ENCODE measurements around the gene ZNF532. TPM values are rescaled to one million over a fixed set of nuclear protein-coding genes. Genes with fewer than 3 reads are reported as not detected.
"Not testable (repeated sequence)": the region's sequence is repeated elsewhere in the genome, so short reads cannot be mapped to it uniquely, and the experiment has no call there.

Gene ZNF532
- polyA plus RNA-seq, 1 donor = 69.8 TPM

GRCh38 chr18:58901783-58902182, 37.1 kb downstream of the ZNF532 start:
- DNase-seq = no peak

- no peak for DNase-seq
Measured at GRCh38 chr18:58902961-58903360, 38.3 kb downstream of the ZNF532 start.

- no peak for DNase-seq
Measured at GRCh38 chr18:58903533-58903932, 38.9 kb downstream of the ZNF532 start.

- DNase-seq = no peak
Measured at GRCh38 chr18:58905777-58906428, 41.2 kb downstream of the ZNF532 start.

- DNase-seq = no peak
Measured at GRCh38 chr18:58908006-58908405, 43.3 kb downstream of the ZNF532 start.

- DNase-seq = no peak
Measured at GRCh38 chr18:58909521-58909920, 44.8 kb downstream of the ZNF532 start.

- DNase-seq = no peak
Measured at GRCh38 chr18:58911241-58911640, 46.6 kb downstream of the ZNF532 start.

GRCh38 chr18:58911766-58912165, 47.1 kb downstream of the ZNF532 start:
- DNase-seq = peak; percentile 69

- no peak for DNase-seq
Measured at GRCh38 chr18:58915006-58915799, 50.5 kb downstream of the ZNF532 start.

GRCh38 chr18:58915995-58916394, 51.3 kb downstream of the ZNF532 start:
- no peak for DNase-seq

GRCh38 chr18:58919934-58920333, 55.3 kb downstream of the ZNF532 start:
- not testable (repeated sequence) for DNase-seq

GRCh38 chr18:58922995-58923394, 58.3 kb downstream of the ZNF532 start:
- DNase-seq = no peak

- DNase-seq = no peak
Measured at GRCh38 chr18:58924473-58924872, 59.8 kb downstream of the ZNF532 start.

GRCh38 chr18:58927659-58928058, 63.0 kb downstream of the ZNF532 start:
- no peak for DNase-seq

- no peak for DNase-seq
Measured at GRCh38 chr18:58928386-58928785, 63.7 kb downstream of the ZNF532 start.

- DNase-seq = no peak
Measured at GRCh38 chr18:58929206-58929605, 64.5 kb downstream of the ZNF532 start.

GRCh38 chr18:58934356-58934755, 69.7 kb downstream of the ZNF532 start:
- DNase-seq = no peak

- no peak for DNase-seq
Measured at GRCh38 chr18:58934933-58935577, 70.4 kb downstream of the ZNF532 start.

- DNase-seq = no peak
Measured at GRCh38 chr18:58937071-58937886, 72.6 kb downstream of the ZNF532 start.

- DNase-seq = no peak
Measured at GRCh38 chr18:58937887-58938267, 73.2 kb downstream of the ZNF532 start.

GRCh38 chr18:58941426-58942099, 76.9 kb downstream of the ZNF532 start:
- DNase-seq = no peak

GRCh38 chr18:58943896-58944295, 79.2 kb downstream of the ZNF532 start:
- DNase-seq = no peak

All from hindlimb muscle (tissue), 1 donor.